Measurements from ENCODE around the gene ARHGEF10L. TPM values are rescaled to one million over a fixed set of nuclear protein-coding genes. Genes with fewer than 3 reads are reported as not detected.
"Not testable (repeated sequence)": the region's sequence is repeated elsewhere in the genome, so short reads cannot be mapped to it uniquely, and the experiment has no call there.

The ARHGEF10L gene
- total RNA-seq, 1 donor from 2014 or later, result 4.2 TPM

- DNase-seq (ENCODE audit: low read depth, low spot score), result no peak
These were observed 194.2 kb downstream of the ARHGEF10L start for GRCh38 chr1:17733661-17734060.

- no peak for DNase-seq (ENCODE audit: low read depth, low spot score)
These were observed 195.1 kb downstream of the ARHGEF10L start for GRCh38 chr1:17734609-17735008.

- no peak for DNase-seq (ENCODE audit: low read depth, low spot score)
These were observed 195.8 kb downstream of the ARHGEF10L start for GRCh38 chr1:17735348-17735747.

GRCh38 chr1:17735793-17736192 lies 196.3 kb downstream of the ARHGEF10L start:
- no peak for DNase-seq (ENCODE audit: low read depth, low spot score)

GRCh38 chr1:17736625-17737024 lies 197.1 kb downstream of the ARHGEF10L start:
- no peak for DNase-seq (ENCODE audit: low read depth, low spot score)

- DNase-seq (ENCODE audit: low read depth, low spot score), result no peak
These were observed 199.6 kb downstream of the ARHGEF10L start for GRCh38 chr1:17739050-17739449.

- DNase-seq (ENCODE audit: low read depth, low spot score), result no peak
These were observed 201.6 kb downstream of the ARHGEF10L start for GRCh38 chr1:17741052-17741451.

- DNase-seq (ENCODE audit: low read depth, low spot score), result no peak
These were observed 203.1 kb downstream of the ARHGEF10L start for GRCh38 chr1:17742583-17742982.

GRCh38 chr1:17743008-17743647 lies 203.6 kb downstream of the ARHGEF10L start:
- DNase-seq (ENCODE audit: low read depth, low spot score), result no peak

GRCh38 chr1:17743925-17744324 lies 204.4 kb downstream of the ARHGEF10L start:
- no peak for DNase-seq (ENCODE audit: low read depth, low spot score)

- DNase-seq (ENCODE audit: low read depth, low spot score), result no peak
These were observed 205.4 kb downstream of the ARHGEF10L start for GRCh38 chr1:17744666-17745478.

- DNase-seq (ENCODE audit: low read depth, low spot score), result no peak
These were observed 206.0 kb downstream of the ARHGEF10L start for GRCh38 chr1:17745479-17745955.

GRCh38 chr1:17746281-17746680 lies 206.8 kb downstream of the ARHGEF10L start:
- DNase-seq (ENCODE audit: low read depth, low spot score), result not testable (repeated sequence)

- no peak for DNase-seq (ENCODE audit: low read depth, low spot score)
These were observed 207.4 kb downstream of the ARHGEF10L start for GRCh38 chr1:17746920-17747319.

Other genes starting within 250 kb of the ARHGEF10L start
- not detected in 2 replicates for gene PADI4, start 231.5 kb upstream of the ARHGEF10L start, total RNA-seq
- gene PADI6, start 167.5 kb upstream of the ARHGEF10L start, total RNA-seq, result not detected in 2 replicates
- gene RCC2, start 100.0 kb upstream of the ARHGEF10L start, total RNA-seq, result 95.7 and 129 TPM in 2 replicates
- not detected in 2 replicates for gene ACTL8, start 215.6 kb downstream of the ARHGEF10L start, total RNA-seq